NCI-H510A (cell line): ENCODE data around the gene BCAN.

Source experiments
- DNase-seq: peaks from one replicate; lab custom pipeline; 2025; lab: John Stamatoyannopoulos, UW

The BCAN gene

DNA sequence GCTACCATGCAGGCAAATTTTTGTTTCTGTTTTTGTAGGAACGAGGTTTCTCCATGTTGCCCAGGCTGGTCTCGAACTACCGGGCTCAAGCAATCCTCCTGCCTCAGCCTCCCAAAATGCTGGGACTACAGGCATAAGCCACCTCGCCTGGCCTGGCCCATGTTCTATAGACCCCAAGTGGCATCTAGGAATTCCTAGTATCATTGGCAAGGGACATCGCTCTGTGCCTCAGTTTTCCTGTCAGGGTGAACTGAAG, 20.8 kb downstream of the BCAN start:
- DNase-seq = no peak

DNA sequence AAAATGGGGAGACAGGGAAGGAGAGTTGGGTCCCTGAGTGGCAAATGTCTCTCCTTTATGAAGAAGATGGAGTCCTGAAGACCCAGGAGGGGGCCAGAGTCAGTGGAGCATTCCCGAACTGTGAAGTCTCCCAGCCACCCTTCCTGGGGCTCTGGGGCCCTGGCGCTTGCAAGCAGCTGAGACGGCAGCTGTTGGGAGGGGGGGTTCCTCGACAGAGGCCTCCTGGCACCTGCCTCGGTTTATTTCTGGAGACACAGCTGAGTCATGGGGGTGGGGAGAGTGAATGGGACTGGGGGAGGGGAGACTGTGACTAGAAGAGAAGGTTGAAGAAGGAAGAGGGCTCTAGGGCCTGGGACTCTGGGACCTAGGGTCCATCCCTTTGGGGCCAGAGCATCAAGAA, 21.3 kb downstream of the BCAN start:
- peak; percentile 17 for DNase-seq

DNA sequence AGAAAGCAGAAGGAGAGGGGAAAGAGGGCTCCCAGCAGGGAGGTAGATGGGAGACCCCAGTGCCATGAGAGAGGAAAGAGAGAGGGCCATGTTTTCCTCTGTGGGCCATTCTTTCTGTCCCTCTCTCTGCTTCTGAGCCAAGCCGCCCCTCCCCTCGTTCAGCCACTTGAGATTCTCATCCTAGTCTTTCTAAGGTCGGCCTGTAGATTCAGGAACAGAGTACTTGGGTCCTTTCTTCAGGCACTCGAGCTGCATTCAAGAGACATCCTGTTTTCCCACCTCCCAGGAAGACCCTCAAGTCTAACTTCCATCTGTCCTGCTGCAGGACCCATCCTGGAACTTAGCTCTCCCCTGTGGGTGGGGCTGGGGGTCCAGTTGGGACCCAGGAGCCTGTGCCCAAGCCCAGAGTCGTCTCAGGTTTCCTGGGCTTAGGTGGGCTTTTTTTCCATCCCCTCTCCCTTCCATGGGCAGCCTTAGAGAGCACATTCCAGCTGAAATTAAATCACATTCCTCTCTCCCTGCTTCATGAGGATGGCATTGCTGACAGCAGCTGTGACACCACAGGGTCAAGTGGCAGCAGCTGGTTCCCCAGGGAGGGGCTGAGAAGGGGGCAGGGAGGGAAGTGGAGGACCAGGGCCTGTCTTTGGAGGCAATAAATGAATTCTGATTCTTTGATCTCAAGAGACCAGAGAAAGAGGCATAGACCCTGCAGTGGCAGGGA, 22.3 kb downstream of the BCAN start:
- DNase-seq = peak; percentile 38

DNA sequence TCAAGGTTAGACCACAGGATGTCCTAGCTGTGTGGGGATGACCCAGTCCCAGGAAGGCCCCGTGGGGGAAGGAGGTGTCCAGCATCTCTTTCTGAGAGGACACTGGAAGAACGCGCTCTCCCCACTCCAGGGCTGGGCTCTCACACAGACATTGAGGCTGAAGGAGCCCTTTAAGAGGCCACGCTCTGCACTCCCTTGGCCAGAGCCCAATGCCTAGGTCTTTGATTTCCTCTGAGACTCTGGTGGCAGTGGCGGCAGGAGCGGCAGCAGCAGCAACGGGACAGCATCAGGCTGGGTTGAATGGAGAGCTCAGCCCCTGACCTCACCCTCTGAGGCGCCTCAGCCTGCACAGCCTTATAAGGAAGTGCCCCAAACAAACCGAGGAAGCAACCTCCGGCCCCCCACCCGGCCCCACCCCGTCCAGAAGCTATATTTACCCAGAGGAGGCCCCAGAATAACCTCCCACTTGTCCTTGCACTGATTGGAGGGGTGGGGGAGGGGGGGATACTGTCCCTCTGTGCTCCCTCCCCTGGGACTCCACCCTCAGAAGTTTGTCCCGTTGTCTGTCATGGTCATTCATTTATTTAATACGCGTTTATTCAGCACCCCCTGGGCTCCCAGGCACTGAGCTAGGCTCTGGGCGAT, 23.0 kb downstream of the BCAN start:
- no peak for DNase-seq

DNA sequence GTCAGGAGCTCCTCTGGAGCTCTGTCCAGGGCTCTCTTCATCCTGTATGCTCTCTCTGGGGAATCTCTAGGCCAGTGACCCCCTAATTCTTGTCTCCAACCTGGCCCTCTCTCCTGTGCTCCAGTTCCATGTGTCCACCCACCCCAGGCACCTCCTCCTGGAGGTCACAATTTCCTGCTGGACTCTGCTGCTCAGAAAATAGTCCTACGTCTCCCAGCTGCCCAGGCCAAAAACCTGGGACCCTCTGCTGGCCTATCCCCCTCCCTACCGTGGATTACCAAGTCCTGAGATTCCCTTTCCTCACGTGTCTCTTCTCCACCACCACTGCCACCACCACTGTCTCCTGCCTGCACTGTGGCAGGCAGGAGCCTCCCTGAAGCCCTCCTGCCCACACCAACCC, 23.6 kb downstream of the BCAN start:
- DNase-seq = no peak

DNA sequence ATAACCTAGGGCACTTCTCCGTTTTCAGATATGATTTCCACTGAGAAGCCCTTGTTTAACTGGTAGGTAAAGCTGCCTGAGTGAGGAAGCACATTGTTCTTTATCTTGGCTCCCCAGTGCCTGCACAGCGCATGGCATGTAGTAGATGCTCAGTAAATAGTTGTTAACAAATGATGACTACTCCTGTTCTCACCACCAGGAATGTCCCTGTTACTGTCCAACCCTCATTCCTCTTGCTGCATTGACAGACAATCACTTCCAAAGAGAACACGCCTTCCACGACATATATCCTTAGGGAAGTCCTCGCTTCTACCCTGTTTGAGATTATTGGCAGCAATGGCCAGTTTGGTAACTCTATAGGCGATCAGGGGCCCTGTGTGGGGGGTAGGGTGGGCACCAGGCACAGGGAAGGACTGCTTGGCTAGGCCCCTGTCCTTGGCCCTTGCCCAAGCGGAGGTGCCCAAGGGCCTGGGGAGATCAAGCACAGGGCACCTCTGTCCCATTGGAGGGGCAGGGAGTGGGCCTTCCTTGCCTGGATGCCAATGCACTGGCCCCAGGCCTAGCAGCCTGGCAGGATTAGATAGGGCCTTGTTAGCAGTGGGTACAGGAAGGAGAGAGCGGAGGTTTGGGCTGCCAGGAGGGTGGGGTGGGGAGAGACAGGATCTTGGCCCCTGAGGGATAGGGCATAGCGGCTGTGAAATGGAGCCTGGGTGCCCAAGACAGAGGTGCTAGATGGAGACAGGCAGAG, 25.1 kb downstream of the BCAN start:
- DNase-seq = no peak

DNA sequence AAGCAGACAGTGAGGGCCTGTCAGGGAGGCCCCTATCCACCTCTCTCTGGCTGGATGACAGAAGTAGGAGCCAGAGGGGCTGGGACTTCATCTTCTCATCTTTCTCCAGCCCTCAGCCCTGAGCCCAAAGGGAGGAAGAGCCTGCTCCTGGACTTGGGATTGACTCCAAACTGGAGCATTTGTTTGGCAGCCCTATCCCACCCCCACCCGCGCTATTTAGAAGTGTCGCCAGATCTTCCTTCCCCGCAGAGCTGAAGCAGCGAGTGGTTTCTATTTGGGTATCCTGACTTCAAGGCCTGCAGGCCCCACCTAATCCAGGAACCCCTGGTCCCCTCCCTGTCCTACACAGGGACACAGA, 25.7 kb downstream of the BCAN start:
- no peak for DNase-seq

DNA sequence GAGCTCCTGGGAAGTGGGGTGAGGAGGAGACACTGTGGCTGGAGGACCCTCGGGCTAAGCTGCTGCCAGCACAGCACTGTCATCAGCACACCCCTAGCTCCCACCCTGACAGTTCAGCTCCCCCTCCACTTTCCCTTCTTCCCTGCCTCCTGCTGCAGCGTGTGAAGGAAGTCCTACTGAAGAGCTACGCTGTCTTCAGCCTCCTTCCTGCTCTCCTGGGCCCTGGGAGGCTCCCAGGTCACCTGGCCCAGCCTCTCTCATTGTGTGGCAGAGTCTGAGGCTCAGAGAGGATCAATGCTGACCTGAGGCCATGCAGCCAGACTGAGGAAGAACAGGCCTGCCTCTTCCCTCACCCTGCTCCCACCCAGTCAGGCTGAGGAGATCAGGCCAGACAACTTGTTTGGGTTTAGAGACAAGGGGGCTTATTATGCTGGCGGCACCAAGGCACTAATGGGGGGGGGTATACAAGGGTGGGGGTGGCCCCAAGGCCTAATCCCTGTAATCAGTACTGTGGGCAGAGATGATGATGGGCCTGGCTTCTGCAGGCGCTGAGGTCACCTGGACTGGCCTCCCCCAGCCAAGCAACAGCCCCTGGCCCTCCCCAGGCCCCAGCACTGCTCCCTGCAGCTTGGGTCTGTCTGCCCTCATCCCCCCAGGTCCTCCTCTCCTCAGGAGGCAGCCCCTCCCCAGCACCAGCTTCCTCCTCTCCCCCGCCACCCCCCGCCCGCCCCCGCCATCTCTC, 26.2 kb downstream of the BCAN start:
- DNase-seq = no peak

DNA sequence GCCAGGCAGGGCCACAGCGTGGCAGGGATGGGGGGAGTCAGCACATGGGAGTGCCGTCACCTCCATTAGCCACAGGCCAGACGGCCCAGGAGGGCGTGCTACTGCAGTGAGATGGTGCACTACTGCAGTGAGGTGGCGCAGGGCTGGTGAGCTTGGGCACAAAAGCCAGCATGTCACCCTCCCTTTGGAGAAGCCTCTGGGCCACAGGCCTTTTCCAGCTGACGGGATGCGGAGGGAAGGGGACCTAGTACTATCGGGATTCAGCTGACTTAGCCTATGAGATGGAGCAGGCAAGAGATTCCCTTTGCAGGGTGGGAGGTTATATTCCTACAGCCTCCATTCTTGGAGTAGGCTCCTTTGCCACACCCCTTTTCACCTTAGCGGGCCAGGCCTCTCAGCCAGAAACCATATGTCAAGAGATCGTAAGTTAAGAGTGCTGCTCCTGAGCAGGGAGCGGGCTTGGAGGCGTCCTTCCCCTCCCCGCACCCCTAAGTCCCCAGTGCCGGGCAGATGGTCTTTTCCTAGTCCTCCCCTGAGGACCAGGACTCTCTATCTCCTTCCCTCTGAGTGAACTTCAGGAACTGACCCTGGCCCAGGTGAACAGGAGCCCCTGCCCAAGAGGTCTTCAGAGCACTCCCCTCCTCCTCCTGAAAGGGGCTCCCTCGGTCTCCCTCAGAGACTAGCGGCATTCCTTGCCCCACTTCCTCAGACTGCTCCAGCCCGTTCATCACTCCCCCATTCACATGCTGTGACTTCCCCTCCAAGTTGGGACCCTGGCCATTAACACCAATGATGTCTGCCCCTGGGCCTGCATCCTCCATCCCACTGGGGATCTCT, 27.1 kb downstream of the BCAN start:
- no peak for DNase-seq

DNA sequence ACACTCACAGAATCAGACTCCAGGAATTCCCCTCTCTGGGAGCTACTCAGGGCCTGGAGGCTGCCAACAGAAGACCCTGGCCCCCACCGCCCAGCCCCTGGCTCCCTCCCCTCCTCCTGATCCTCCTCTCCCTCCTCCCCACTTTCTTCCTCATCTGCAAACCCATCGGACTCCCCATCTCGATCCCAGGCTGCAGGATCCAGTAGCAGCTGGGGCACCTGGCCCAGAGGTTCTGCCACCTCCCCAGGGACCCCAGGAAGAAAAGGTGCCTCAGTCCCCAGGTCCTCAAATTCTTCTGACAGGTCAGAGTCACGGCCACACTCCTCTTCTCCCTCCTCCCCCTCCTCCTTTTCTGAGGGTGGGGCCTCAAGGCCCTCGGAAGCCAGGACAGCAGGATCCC, 27.9 kb downstream of the BCAN start:
- no peak for DNase-seq

DNA sequence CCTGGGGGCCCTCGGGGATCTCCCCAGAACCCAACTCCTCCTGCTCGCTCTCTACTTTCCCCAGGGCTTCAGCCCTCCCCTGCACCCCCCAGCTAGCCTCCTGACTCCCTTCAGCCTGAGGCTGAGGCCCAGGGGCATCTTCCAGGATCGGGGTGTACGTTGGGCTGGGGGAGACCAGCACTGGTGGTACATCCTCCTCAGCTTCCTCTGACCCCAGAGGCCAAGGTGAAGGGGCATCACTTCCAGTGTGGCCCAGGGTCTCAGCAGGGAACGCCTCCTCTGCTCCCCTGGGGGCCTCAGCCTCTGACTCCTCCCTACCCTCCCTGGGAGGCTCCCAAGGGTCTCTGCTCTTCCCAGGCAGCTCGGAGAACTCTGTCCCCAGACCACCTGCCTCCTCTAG, 28.4 kb downstream of the BCAN start:
- no peak for DNase-seq

DNA sequence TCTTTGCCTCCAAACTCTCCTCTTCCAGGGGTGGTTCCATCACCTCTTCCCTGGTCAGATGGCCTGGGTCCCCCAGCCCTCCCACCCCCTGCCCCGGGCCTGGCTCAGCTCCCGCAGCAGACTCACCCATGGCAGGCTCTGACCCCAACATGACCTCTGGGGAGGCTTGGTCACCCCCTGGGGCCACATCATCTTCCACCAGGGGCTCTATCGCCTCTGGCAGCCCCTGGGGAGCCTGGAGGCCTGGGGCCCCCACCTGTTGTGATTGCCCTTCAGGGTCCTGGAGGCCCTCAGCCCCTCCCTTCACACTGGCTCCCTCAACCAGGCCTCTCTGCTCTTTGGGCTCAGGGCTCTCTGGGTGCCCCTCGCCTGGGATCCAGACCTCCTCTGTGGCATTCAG, 28.9 kb downstream of the BCAN start:
- DNase-seq = no peak

DNA sequence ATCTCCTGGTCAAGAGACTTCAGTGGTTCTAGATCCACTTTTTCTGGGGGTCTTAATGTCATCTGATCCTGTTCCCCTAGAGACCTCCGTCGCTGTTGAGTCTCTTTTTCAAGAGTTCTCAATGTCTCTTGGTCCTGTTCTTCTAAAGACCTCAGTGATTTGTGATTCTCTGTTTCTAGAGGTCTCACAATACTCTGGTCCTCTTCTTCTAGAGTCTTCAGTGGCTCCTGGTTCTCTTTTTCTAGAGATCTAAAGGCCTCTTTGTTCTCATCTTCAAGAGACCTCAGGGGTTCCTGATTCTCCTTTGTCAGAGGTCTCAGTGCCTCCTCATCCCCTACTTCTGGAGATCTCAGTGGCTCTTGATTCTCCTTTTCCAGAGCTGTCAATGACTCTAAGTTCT, 29.9 kb downstream of the BCAN start:
- no peak for DNase-seq

DNA sequence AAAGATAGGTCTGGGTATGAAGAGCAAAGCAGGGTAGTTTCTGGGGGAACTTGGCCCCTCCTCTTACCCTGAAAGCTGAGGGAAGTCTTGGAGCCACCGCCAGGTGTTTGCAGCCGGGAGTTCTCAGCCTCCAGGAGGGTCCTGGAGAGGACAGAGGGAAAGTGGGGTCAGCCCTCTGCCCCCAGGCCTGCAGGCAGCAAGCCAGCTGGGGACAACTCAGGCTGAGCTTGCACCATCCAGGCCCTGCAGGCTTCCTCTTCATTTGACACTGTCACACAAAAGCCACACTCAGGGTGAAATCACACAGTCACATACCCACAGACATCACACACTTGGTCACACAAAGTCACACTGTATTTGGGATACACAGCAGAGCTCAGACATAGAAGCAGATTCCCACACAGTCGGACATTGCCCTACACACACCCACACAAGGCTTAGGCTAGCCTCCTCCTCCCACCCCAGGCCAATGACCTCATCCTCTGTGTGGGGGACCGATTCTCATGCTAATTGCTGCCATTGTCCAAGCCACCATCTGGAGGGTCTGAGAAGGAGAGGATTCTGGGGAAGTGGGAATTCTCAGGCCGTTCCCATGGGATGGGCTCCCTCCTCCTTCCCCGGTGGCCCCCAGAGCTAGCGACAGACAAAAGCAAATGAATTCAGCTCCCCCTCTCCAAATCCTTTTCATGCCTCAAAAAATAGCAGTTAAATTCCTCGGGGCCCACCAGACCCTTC, 31.6 kb downstream of the BCAN start:
- no peak for DNase-seq

DNA sequence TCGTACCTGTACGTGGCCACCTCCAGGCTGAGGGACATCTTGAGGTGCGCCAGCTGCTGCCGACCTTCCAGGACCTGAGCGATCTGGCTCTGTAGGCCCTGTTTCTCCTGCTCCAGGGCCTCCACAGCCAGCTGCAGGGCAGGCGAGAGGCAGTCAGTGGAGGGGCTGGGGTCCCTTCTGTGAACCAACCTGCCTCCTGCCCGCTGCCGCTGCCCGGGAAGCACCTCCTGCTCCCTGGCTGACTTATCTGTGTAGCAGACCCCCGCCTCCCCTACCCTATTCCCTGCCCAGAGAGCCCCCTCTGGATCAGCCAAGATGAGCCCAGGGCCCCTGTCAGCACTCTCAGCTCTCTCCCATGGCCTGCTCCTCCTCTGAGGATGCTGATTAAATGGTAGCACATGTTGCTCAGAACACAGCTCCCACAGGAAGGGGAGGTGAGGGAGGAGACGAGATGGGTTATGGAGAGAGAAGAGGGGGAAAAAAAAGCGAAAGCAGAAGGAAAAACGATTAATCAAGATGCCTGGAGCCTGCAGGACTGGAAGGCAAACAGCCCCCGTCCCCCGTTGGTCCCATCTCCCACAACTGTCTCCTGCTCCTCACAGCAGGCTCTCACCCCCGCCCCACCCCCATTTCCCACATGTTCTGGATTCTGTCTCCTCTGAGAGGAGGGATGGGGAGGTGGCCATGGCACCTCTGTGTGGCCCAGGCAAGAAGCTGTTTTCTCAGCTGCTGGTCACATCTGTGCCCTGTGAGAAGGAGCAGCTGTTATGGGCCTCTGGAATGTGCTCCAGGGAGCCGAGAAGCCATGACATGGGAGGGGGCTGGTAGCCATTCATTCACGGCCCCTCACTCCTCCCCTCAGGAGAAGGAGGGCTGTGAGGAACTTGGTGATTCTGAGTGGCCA, 33.5 kb downstream of the BCAN start:
- no peak for DNase-seq

DNA sequence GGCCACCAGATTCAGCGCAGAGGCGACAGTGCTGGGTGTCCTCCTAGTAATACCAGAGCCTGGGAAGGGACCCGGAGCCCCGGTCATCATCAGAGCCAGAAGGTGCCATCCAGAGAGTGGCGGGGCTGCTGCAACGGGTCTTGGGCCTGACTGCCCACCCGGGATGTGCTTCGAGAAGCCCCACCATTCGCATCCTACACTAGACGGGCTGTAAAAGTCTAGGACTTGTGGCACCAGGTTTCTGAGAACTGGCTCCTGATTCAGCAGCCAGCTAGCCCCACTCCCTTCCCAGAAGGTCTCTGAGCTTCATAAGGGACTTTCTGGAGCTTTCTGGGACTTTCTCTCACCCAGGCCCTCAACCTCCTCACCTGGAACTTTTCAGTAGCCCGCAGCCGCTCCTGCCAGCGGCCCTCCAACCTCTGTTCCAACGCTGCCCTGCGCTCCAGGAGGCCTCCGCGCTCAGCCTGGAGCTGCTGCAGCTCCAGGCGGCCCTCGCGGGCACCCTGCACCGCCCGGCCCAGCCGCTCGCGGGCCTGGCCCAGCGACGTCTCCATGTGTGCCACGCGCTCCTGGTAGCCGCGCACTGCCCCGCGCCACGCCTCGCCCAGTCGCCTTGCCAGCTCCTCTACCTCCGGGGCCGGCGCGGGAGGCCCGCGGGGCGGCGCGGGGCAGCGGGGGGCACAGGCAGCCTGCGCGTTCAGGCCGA, 34.4 kb downstream of the BCAN start:
- no peak for DNase-seq

DNA sequence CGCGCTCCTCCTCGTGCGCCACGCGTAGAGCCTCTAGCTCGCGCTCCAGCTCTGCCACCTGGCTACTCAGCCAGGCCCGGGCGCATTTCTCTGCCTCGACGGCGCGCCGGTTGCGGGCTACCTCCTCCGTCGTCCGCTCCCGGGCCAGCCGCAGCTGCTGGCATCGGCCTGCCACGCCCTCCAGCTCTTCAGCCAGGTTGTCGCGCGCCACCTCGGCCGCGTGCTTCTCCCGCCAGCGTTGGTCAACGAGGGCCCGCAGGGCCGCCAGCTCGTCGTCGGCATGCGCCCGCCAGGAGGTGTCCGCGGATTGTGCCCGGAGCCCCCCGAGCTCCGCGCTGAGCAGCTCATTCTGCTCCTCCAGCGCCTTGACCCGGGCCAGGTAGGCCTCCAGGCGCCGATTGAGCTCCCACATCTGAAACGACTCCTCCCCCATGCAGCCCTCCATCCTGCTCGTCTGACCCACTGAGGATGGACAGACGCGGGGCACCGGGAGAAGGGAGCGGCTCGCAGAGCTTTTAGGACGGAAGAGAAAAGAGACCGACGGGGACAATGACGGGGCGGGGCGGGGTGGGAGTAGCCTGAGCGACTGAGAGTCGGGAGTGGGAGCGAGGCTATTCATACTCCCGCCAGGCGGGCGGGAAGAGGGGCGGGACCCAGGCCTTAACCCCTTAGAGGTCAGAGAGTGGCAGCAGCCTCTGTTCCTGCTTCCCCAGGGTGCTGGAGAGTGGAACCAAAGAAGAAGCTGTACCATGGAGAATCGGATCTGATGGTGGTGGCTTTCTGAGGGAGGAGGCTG, 35.1 kb downstream of the BCAN start, which contains the start of gene NES:
Gene NES (minus strand): TSS at position 588 of the 796 bp plus-strand sequence. CDS start 143 bp downstream, at position 445.
- no peak for DNase-seq
